HG02943 (cell line): ENCODE results near the gene CCNB3.

Experiments used
- ATAC-seq: cut with Tn5 transposase; IDR thresholded peaks from one replicate; pipeline ENCODE4 v1.9.1; 2021; ENCODE audit warnings: mild to moderate bottlenecking, low read depth, moderate library complexity; ENCODE audit not compliant: unreplicated experiment

The CCNB3 gene

GRCh38 chrX:50372966-50373365, 168.4 kb downstream of the CCNB3 start:
- ATAC-seq = no peak

- no peak for ATAC-seq
Measured at GRCh38 chrX:50375481-50376267, 171.1 kb downstream of the CCNB3 start.

GRCh38 chrX:50381729-50382415, 177.3 kb downstream of the CCNB3 start:
- ATAC-seq = no peak

GRCh38 chrX:50386520-50386919, 182.0 kb downstream of the CCNB3 start:
- no peak for ATAC-seq

DNA sequence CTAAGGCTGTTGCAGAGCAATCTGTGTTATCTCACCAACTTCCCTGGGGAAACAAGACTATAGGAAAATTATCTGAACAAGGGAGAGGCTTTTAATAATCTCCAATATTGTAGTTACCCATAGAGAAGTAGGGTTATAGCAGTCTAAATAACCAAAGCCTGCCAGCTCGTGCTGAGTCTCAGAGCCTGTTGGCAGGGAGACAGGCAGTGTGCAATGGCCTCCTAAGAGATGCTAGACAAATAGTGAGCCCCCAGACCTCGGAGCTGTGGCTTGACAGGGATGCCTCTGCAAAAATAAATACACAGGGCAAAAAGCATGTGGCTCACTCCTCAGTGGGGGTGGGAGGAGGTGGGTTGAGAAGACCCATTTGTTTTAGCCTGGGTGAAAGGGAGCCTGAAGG, 189.3 kb downstream of the CCNB3 start:
- ATAC-seq = no peak
